Measurements from ENCODE around the gene VPS36. TPM values are rescaled to one million over a fixed set of nuclear protein-coding genes. Genes with fewer than 3 reads are reported as not detected.
A peak's percentile ranks its signal among the peaks of the same experiment; 100 is the strongest.
"Not testable (repeated sequence)": the region's sequence is repeated elsewhere in the genome, so short reads cannot be mapped to it uniquely, and the experiment has no call there.

Gene VPS36
- polyA plus RNA-seq, 4 donors: 24.9 to 60.8 (median 30.3) TPM

GRCh38 chr13:52468487-52468886 lies 18.1 kb upstream of the VPS36 start:
- 95 to 96% (median 95%) methylated on average over 2 of the region's 2 CpGs for WGBS, 3 donors
- not testable (repeated sequence) for H3K4me1 ChIP-seq (ENCODE audit: control insufficient read depth in 3 of 3, insufficient read depth in 2 of 3, low read depth in 1 of 3, low read length in 2 of 3); H3K4me3 ChIP-seq (ENCODE audit: low read depth in 1 of 3, low read length in 3 of 3); H3K27me3 ChIP-seq (ENCODE audit: control insufficient read depth in 3 of 3, insufficient read depth in 3 of 3, low read length in 3 of 3); DNase-seq; H3K9me3 ChIP-seq (ENCODE audit: control insufficient read depth in 2 of 2, insufficient read depth in 1 of 2, low read depth in 1 of 2, low read length in 1 of 2); H3K27ac ChIP-seq (ENCODE audit: low read depth in 1 of 3, low read length in 2 of 3); FAIRE-seq
- H3K36me3 ChIP-seq (ENCODE audit: control insufficient read depth in 3 of 3, insufficient read depth in 2 of 3, low read depth in 1 of 3, low read length in 3 of 3): peaks cover 0 to 18% (median 2%) of the 10 kb centered on the region in 3 donors

GRCh38 chr13:52463526-52463925 lies 13.1 kb upstream of the VPS36 start:
- Histone ChIP-seq H3K27ac (ENCODE audit: low read depth in 1 of 3, low read length in 2 of 3) (no peak overlapping the region), H3K4me1 (ENCODE audit: control insufficient read depth in 3 of 3, insufficient read depth in 2 of 3, low read depth in 1 of 3, low read length in 2 of 3) (no peaks in the 10 kb centered on the region), H3K9me3 (ENCODE audit: control insufficient read depth in 2 of 2, insufficient read depth in 1 of 2, low read depth in 1 of 2, low read length in 1 of 2) (no peaks in the 10 kb centered on the region), H3K36me3 (ENCODE audit: control insufficient read depth in 3 of 3, insufficient read depth in 2 of 3, low read depth in 1 of 3, low read length in 3 of 3) (peaks cover 2 to 25% (median 5%) of the 10 kb centered on the region in 3 donors), H3K27me3 (ENCODE audit: control insufficient read depth in 3 of 3, insufficient read depth in 3 of 3, low read length in 3 of 3) (no peaks in the 10 kb centered on the region), H3K4me3 (ENCODE audit: low read depth in 1 of 3, low read length in 3 of 3) (no peak overlapping the region)
- FAIRE-seq (no peak), DNase-seq (no peak)
- 76 to 83% (median 78%) methylated on average over 4 of the region's 4 CpGs for WGBS, 3 donors

GRCh38 chr13:52461265-52461664 lies 10.8 kb upstream of the VPS36 start:
- H3K36me3 ChIP-seq (ENCODE audit: control insufficient read depth in 3 of 3, insufficient read depth in 2 of 3, low read depth in 1 of 3, low read length in 3 of 3): peaks cover 0 to 23% (median 5%) of the 10 kb centered on the region in 3 donors
- H3K27ac ChIP-seq (ENCODE audit: low read depth in 1 of 3, low read length in 2 of 3): peak overlapping the region in 1 of 3 donors; percentile 20
- WGBS, 3 donors: 66 to 84% (median 76%) methylated on average over 3 of the region's 3 CpGs
- no peak for DNase-seq
- H3K27me3 ChIP-seq (ENCODE audit: control insufficient read depth in 3 of 3, insufficient read depth in 3 of 3, low read length in 3 of 3): no peaks in the 10 kb centered on the region
- H3K9me3 ChIP-seq (ENCODE audit: control insufficient read depth in 2 of 2, insufficient read depth in 1 of 2, low read depth in 1 of 2, low read length in 1 of 2): no peaks in the 10 kb centered on the region
- FAIRE-seq: no peak
- H3K4me1 ChIP-seq (ENCODE audit: control insufficient read depth in 3 of 3, insufficient read depth in 2 of 3, low read depth in 1 of 3, low read length in 2 of 3): peaks cover 0 to 9% (median 0%) of the 10 kb centered on the region in 3 donors
- H3K4me3 ChIP-seq (ENCODE audit: low read depth in 1 of 3, low read length in 3 of 3): no peak overlapping the region

GRCh38 chr13:52459668-52460067 lies 9.2 kb upstream of the VPS36 start:
- Histone ChIP-seq H3K4me3 (ENCODE audit: low read depth in 1 of 3, low read length in 3 of 3) (no peak overlapping the region), H3K9me3 (ENCODE audit: control insufficient read depth in 2 of 2, insufficient read depth in 1 of 2, low read depth in 1 of 2, low read length in 1 of 2) (no peaks in the 10 kb centered on the region), H3K4me1 (ENCODE audit: control insufficient read depth in 3 of 3, insufficient read depth in 2 of 3, low read depth in 1 of 3, low read length in 2 of 3) (peaks cover 0 to 9% (median 0%) of the 10 kb centered on the region in 3 donors), H3K27ac (ENCODE audit: low read depth in 1 of 3, low read length in 2 of 3) (no peak overlapping the region), H3K27me3 (ENCODE audit: control insufficient read depth in 3 of 3, insufficient read depth in 3 of 3, low read length in 3 of 3) (no peaks in the 10 kb centered on the region), H3K36me3 (ENCODE audit: control insufficient read depth in 3 of 3, insufficient read depth in 2 of 3, low read depth in 1 of 3, low read length in 3 of 3) (peaks cover 0 to 23% (median 5%) of the 10 kb centered on the region in 3 donors)
- DNase-seq: no peak
- 83 to 88% (median 88%) methylated on average over 6 of the region's 6 CpGs for WGBS, 3 donors
- FAIRE-seq: no peak

- no peaks in the 10 kb centered on the region for H3K9me3 ChIP-seq (ENCODE audit: control insufficient read depth in 2 of 2, insufficient read depth in 1 of 2, low read depth in 1 of 2, low read length in 1 of 2)
- DNase-seq (peak; percentile 71 to 88), FAIRE-seq (no peak)
- peaks cover 0 to 17% (median 0%) of the 10 kb centered on the region in 3 donors for H3K36me3 ChIP-seq (ENCODE audit: control insufficient read depth in 3 of 3, insufficient read depth in 2 of 3, low read depth in 1 of 3, low read length in 3 of 3)
- peaks cover 0 to 9% (median 2%) of the 10 kb centered on the region in 3 donors for H3K4me1 ChIP-seq (ENCODE audit: control insufficient read depth in 3 of 3, insufficient read depth in 2 of 3, low read depth in 1 of 3, low read length in 2 of 3)
- H3K27ac ChIP-seq (ENCODE audit: low read depth in 1 of 3, low read length in 2 of 3): peak overlapping the region; percentile 82 to 96 (median 88)
- H3K4me3 ChIP-seq (ENCODE audit: low read depth in 1 of 3, low read length in 3 of 3): peak overlapping the region; percentile 67 to 86 (median 72)
- no peaks in the 10 kb centered on the region for H3K27me3 ChIP-seq (ENCODE audit: control insufficient read depth in 3 of 3, insufficient read depth in 3 of 3, low read length in 3 of 3)
- 0 to 1% (median 0%) methylated on average over 28 to 37 of the region's 37 CpGs for WGBS, 3 donors
These were observed 5.2 kb upstream of the VPS36 start for GRCh38 chr13:52455677-52456041.

GRCh38 chr13:52454820-52455676 lies 4.6 kb upstream of the VPS36 start, which contains the start of gene CKAP2:
Gene CKAP2 (plus strand): TSS chr13:52455478. CDS start chr13:52455557, 79 bp downstream.
- peaks cover 0 to 13% (median 0%) of the 10 kb centered on the region in 3 donors for H3K36me3 ChIP-seq (ENCODE audit: control insufficient read depth in 3 of 3, insufficient read depth in 2 of 3, low read depth in 1 of 3, low read length in 3 of 3)
- peak; percentile 95 to 97 for DNase-seq
- peak within 1 kb of the TSS; percentile 82 to 96 (median 88) for H3K27ac ChIP-seq (ENCODE audit: low read depth in 1 of 3, low read length in 2 of 3)
- H3K4me1 ChIP-seq (ENCODE audit: control insufficient read depth in 3 of 3, insufficient read depth in 2 of 3, low read depth in 1 of 3, low read length in 2 of 3): peaks cover 0 to 9% (median 2%) of the 10 kb centered on the region in 3 donors
- H3K9me3 ChIP-seq (ENCODE audit: control insufficient read depth in 2 of 2, insufficient read depth in 1 of 2, low read depth in 1 of 2, low read length in 1 of 2): no peaks in the 10 kb centered on the region
- 0% methylated on average over 49 to 56 of the region's 56 CpGs for WGBS, 3 donors
- no peaks in the 10 kb centered on the region for H3K27me3 ChIP-seq (ENCODE audit: control insufficient read depth in 3 of 3, insufficient read depth in 3 of 3, low read length in 3 of 3)
- H3K4me3 ChIP-seq (ENCODE audit: low read depth in 1 of 3, low read length in 3 of 3): peak within 1 kb of the TSS; percentile 67 to 86 (median 72)
- no peak for FAIRE-seq

GRCh38 chr13:52454459-52454819 lies 4.0 kb upstream of the VPS36 start:
- DNase-seq: peak; percentile 35 to 49
- WGBS, 3 donors: 3 to 15% (median 6%) methylated on average over 8 of the region's 8 CpGs
- peaks cover 0 to 9% (median 2%) of the 10 kb centered on the region in 3 donors for H3K4me1 ChIP-seq (ENCODE audit: control insufficient read depth in 3 of 3, insufficient read depth in 2 of 3, low read depth in 1 of 3, low read length in 2 of 3)
- peak overlapping the region in 2 of 3 donors; percentile 72 to 86 for H3K4me3 ChIP-seq (ENCODE audit: low read depth in 1 of 3, low read length in 3 of 3)
- H3K27ac ChIP-seq (ENCODE audit: low read depth in 1 of 3, low read length in 2 of 3): peak overlapping the region; percentile 70 to 96 (median 74)
- FAIRE-seq: no peak
- no peaks in the 10 kb centered on the region for H3K27me3 ChIP-seq (ENCODE audit: control insufficient read depth in 3 of 3, insufficient read depth in 3 of 3, low read length in 3 of 3)
- peaks cover 0 to 9% (median 0%) of the 10 kb centered on the region in 3 donors for H3K36me3 ChIP-seq (ENCODE audit: control insufficient read depth in 3 of 3, insufficient read depth in 2 of 3, low read depth in 1 of 3, low read length in 3 of 3)
- no peaks in the 10 kb centered on the region for H3K9me3 ChIP-seq (ENCODE audit: control insufficient read depth in 2 of 2, insufficient read depth in 1 of 2, low read depth in 1 of 2, low read length in 1 of 2)

GRCh38 chr13:52452470-52452869 lies 2.0 kb upstream of the VPS36 start:
- 56 to 78% (median 68%) methylated on average over 2 of the region's 2 CpGs for WGBS, 3 donors
- H3K36me3 ChIP-seq (ENCODE audit: control insufficient read depth in 3 of 3, insufficient read depth in 2 of 3, low read depth in 1 of 3, low read length in 3 of 3): peaks cover 0 to 4% (median 0%) of the 10 kb centered on the region in 3 donors
- H3K9me3 ChIP-seq (ENCODE audit: control insufficient read depth in 2 of 2, insufficient read depth in 1 of 2, low read depth in 1 of 2, low read length in 1 of 2): no peaks in the 10 kb centered on the region
- FAIRE-seq: no peak
- no peak overlapping the region for H3K4me3 ChIP-seq (ENCODE audit: low read depth in 1 of 3, low read length in 3 of 3)
- DNase-seq: no peak
- H3K4me1 ChIP-seq (ENCODE audit: control insufficient read depth in 3 of 3, insufficient read depth in 2 of 3, low read depth in 1 of 3, low read length in 2 of 3): peaks cover 4 to 14% (median 10%) of the 10 kb centered on the region in 3 donors
- no peak overlapping the region for H3K27ac ChIP-seq (ENCODE audit: low read depth in 1 of 3, low read length in 2 of 3)
- no peaks in the 10 kb centered on the region for H3K27me3 ChIP-seq (ENCODE audit: control insufficient read depth in 3 of 3, insufficient read depth in 3 of 3, low read length in 3 of 3)
